Measurements from ENCODE around the gene TACC2. TPM values are rescaled to one million over a fixed set of nuclear protein-coding genes. Genes with fewer than 3 reads are reported as not detected.

The TACC2 gene
- total and polyA plus RNA-seq, 9 of the 15 experiments (the other 6 are each of a cell fraction or from before 2014, with no cell fraction given): under 0.01 to 0.35 (median 0.03) TPM; not detected in 6

- no peak for TF ChIP-seq GTF2B (IDR thresholded peaks at IDR 0.05; ENCODE audit: extremely low read depth, insufficient read length)
- TF ChIP-seq HDAC3 (IDR thresholded peaks at IDR 0.05; ENCODE audit: borderline replicate concordance, partially characterized antibody): no peak
Measured at GRCh38 chr10:122240401-122240800, 251.4 kb downstream of the TACC2 start (continued).

- in situ Hi-C loops (cut with MboI): no loop called here
- no peak for TF ChIP-seq KLF16 (IDR thresholded peaks at IDR 0.05)
- TF ChIP-seq ARID3A (IDR thresholded peaks at IDR 0.05; ENCODE audit: borderline replicate concordance, low read depth, low read length): no peak
- TF ChIP-seq BHLHE40 (IDR thresholded peaks at IDR 0.05; ENCODE audit: low read length): no peak
- no peak for TF ChIP-seq CXXC5 (CRISPR knock-in tag; IDR thresholded peaks at IDR 0.05)
- no peak for TF ChIP-seq SMARCC2 (IDR thresholded peaks at IDR 0.05; ENCODE audit: low read depth)
- TF ChIP-seq SETDB1 (IDR thresholded peaks at IDR 0.05; ENCODE audit: low read length): no peak
- TF ChIP-seq LEF1 (IDR thresholded peaks at IDR 0.05): no peak
- no peak for TF ChIP-seq CTCFL (IDR thresholded peaks at IDR 0.05; ENCODE audit: borderline replicate concordance, insufficient read depth, low read depth, low read length, poor library complexity, severe bottlenecking)
- TF ChIP-seq ERF (CRISPR knock-in tag; IDR thresholded peaks at IDR 0.05): no peak
- TF ChIP-seq YY1 (IDR thresholded peaks at IDR 0.05; ENCODE audit: borderline replicate concordance in 1 of 3, control insufficient read depth in 1 of 3, extremely low read depth in 1 of 3, insufficient read depth in 3 of 3, insufficient read length in 1 of 3, insufficient replicate concordance in 2 of 3, low read depth in 1 of 3, low read length in 2 of 3): no peak
- no peak for TF ChIP-seq TSHZ1 (CRISPR knock-in tag; IDR thresholded peaks at IDR 0.05)
Measured at GRCh38 chr10:122241836-122242235, 252.9 kb downstream of the TACC2 start.

More at GRCh38 chr10:122241836-122242235, 252.9 kb downstream of the TACC2 start:
- BruUV-seq (replicated peaks): no TSS peak
- Histone ChIP-seq H3K79me2 (ENCODE audit: control insufficient read depth, insufficient read depth, low read length) (no peaks in the 10 kb centered on the region), H3K4me2 (ENCODE audit: insufficient read depth, low read length) (no peak overlapping the region), H4K20me1 (replicated peaks; ENCODE audit: control insufficient read depth, insufficient read depth, low read length) (no peaks in the 10 kb centered on the region), H3K4me1 (replicated peaks in 1 of 2; ENCODE audit: control insufficient read depth in 2 of 2, insufficient read depth in 2 of 2, low read length in 2 of 2) (no peaks in the 10 kb centered on the region), H3K9me1 (ENCODE audit: control insufficient read depth, insufficient read depth, low read length) (no peaks in the 10 kb centered on the region), H3K27me3 (ENCODE audit: control insufficient read depth in 2 of 2, insufficient read depth in 2 of 2, low read length in 2 of 2) (peaks cover 0 to 24% of the 10 kb centered on the region in 2 experiments; a peak in 3 of 5 replicates), H3K27ac (ENCODE audit: extremely low read depth, low read depth, low read length) (no peak overlapping the region), H3K36me3 (ENCODE audit: control insufficient read depth, insufficient read depth, low read length) (no peaks in the 10 kb centered on the region), H3K4me3 (no peak overlapping the region), H3K9me3 (replicated peaks; ENCODE audit: control insufficient read depth, insufficient read depth, low read depth, low read length) (no peaks in the 10 kb centered on the region), H2AFZ (ENCODE audit: low read depth, low read length) (no peak overlapping the region), H3K9ac (ENCODE audit: insufficient read depth in 1 of 2, low read depth in 2 of 2, low read length in 2 of 2) (no peak overlapping the region)
- no peak for DNase-seq (ENCODE audit: extremely low read depth in 1 of 4, low spot score in 3 of 4)
- intact Hi-C loops (cut with micrococcal nuclease): no loop called here
- WGBS (ENCODE audit: insufficient coverage, low coverage, missing lambda C conversion rate): 3% methylated on average over 4 of the region's 8 CpGs
- no peak for FAIRE-seq
- ChIA-PET POLR2A (no interaction called here), CTCF (ENCODE audit: low intra/inter-chr PET ratio) (no interaction called here)
- ATAC-seq: no peak
